KMS-11 (cell line): ENCODE measurements around the gene RFX7.

Source experiments
- H2AFZ ChIP-seq: fragments of 200-600 bp; sonication (generic); 2 replicates; pipeline ENCODE4 v1.6.1; 2016; ENCODE audit warnings: antibody characterized with exemption, mixed run types, low read depth
- H3K27ac ChIP-seq: fragments of 200-600 bp; sonication (generic); 2 replicates; pipeline ENCODE4 v1.6.1; 2016; ENCODE audit warnings: mild to moderate bottlenecking, mixed run types
- H3K27me3 ChIP-seq: fragments of 200-600 bp; sonication (generic); 2 replicates; pipeline ENCODE4 v1.6.1; 2017; ENCODE audit warnings: mild to moderate bottlenecking, low read depth, mixed run types, moderate library complexity; ENCODE audit not compliant: insufficient read depth
- H3K36me3 ChIP-seq: fragments of 200-600 bp; sonication (generic); 2 replicates; pipeline ENCODE4 v1.6.1; 2017; ENCODE audit warnings: mild to moderate bottlenecking, mixed run types; ENCODE audit not compliant: insufficient read depth
- H3K4me1 ChIP-seq: fragments of 200-600 bp; sonication (generic); 2 replicates; pipeline ENCODE4 v1.6.1; 2016; ENCODE audit warnings: mild to moderate bottlenecking, low read depth, mixed run types; ENCODE audit not compliant: poor library complexity, severe bottlenecking
- H3K4me2 ChIP-seq: fragments of 200-600 bp; sonication (generic); 2 replicates; pipeline ENCODE4 v1.7.0; 2016; ENCODE audit warnings: mild to moderate bottlenecking, mixed run types
- H3K4me3 ChIP-seq: fragments of 200-600 bp; sonication (generic); IDR thresholded peaks from 2 replicates; pipeline ENCODE4 v1.6.1; 2017; ENCODE audit warnings: low read depth, low read length, mixed read lengths; ENCODE audit not compliant: insufficient read depth
- H3K79me2 ChIP-seq: fragments of 200-600 bp; sonication (generic); 2 replicates; pipeline ENCODE4 v1.6.1; 2016; ENCODE audit warnings: low read depth, mixed run types; ENCODE audit not compliant: insufficient read depth
- H3K9ac ChIP-seq: fragments of 200-600 bp; sonication (generic); 2 replicates; pipeline ENCODE4 v1.6.1; 2016; ENCODE audit warnings: mild to moderate bottlenecking, mixed run types
- H4K20me1 ChIP-seq: fragments of 200-600 bp; sonication (generic); 2 replicates; pipeline ENCODE4 v1.6.1; 2016; ENCODE audit warnings: mild to moderate bottlenecking, mixed run types; ENCODE audit not compliant: insufficient read depth
- TF ChIP-seq, protein P1 (sequence below): fragments of 200-600 bp; sonication (generic); conservative IDR thresholded peaks from 2 replicates; pipeline ENCODE4 v1.6.1; 2017; ENCODE audit warnings: low read depth, mild to moderate bottlenecking, antibody characterized with exemption, low read length, moderate library complexity, mixed read lengths

Gene RFX7

GRCh38 chr15:56082263-56082761 lies 161.4 kb downstream of the RFX7 start:
- Histone ChIP-seq H3K27me3 (no peaks in the 10 kb centered on the region), H2AFZ (no peak overlapping the region), H3K4me1 (no peaks in the 10 kb centered on the region), H3K27ac (no peak overlapping the region), H3K4me3 (no peak overlapping the region), H3K4me2 (no peak overlapping the region), H3K36me3 (no peaks in the 10 kb centered on the region), H3K9ac (no peak overlapping the region), H3K79me2 (no peaks in the 10 kb centered on the region), H4K20me1 (no peaks in the 10 kb centered on the region)
- TF ChIP-seq, protein P1, sequence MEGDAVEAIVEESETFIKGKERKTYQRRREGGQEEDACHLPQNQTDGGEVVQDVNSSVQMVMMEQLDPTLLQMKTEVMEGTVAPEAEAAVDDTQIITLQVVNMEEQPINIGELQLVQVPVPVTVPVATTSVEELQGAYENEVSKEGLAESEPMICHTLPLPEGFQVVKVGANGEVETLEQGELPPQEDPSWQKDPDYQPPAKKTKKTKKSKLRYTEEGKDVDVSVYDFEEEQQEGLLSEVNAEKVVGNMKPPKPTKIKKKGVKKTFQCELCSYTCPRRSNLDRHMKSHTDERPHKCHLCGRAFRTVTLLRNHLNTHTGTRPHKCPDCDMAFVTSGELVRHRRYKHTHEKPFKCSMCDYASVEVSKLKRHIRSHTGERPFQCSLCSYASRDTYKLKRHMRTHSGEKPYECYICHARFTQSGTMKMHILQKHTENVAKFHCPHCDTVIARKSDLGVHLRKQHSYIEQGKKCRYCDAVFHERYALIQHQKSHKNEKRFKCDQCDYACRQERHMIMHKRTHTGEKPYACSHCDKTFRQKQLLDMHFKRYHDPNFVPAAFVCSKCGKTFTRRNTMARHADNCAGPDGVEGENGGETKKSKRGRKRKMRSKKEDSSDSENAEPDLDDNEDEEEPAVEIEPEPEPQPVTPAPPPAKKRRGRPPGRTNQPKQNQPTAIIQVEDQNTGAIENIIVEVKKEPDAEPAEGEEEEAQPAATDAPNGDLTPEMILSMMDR: no peak

GRCh38 chr15:56077081-56077480 lies 166.6 kb downstream of the RFX7 start:
- H3K79me2 ChIP-seq: no peaks in the 10 kb centered on the region
- no peak overlapping the region for H3K27ac ChIP-seq
- no peak overlapping the region for H3K9ac ChIP-seq
- H3K4me1 ChIP-seq: no peaks in the 10 kb centered on the region
- no peaks in the 10 kb centered on the region for H3K27me3 ChIP-seq
- TF ChIP-seq, protein P1: no peak
- H4K20me1 ChIP-seq: no peaks in the 10 kb centered on the region
- H3K4me3 ChIP-seq: no peak overlapping the region
- no peaks in the 10 kb centered on the region for H3K36me3 ChIP-seq
- H3K4me2 ChIP-seq: no peak overlapping the region
- H2AFZ ChIP-seq: no peak overlapping the region

DNA sequence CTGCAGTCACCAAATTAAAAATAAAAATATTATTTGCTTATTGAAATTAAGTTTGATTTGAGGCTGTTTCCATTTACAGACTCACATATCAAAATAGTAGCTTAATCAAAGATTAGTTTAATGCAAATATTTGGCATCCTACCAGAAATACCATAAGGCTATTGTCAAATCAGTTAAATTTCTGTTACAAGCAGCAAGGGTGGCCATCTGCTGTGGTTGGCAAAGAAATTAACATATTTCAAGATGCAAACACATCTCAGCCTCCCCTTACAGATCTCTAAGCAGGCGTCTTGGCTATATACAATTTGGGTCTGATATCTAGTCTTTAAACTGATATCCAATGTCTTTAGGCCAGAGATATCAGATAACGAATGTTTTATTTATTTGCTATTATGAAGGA lies 167.0 kb downstream of the RFX7 start:
- no peak overlapping the region for H2AFZ ChIP-seq
- no peaks in the 10 kb centered on the region for H3K27me3 ChIP-seq
- H3K36me3 ChIP-seq: no peaks in the 10 kb centered on the region
- H4K20me1 ChIP-seq: no peaks in the 10 kb centered on the region
- TF ChIP-seq, protein P1: no peak
- no peak overlapping the region for H3K4me3 ChIP-seq
- H3K79me2 ChIP-seq: no peaks in the 10 kb centered on the region
- H3K9ac ChIP-seq: no peak overlapping the region
- no peaks in the 10 kb centered on the region for H3K4me1 ChIP-seq
- H3K4me2 ChIP-seq: no peak overlapping the region
- no peak overlapping the region for H3K27ac ChIP-seq

DNA sequence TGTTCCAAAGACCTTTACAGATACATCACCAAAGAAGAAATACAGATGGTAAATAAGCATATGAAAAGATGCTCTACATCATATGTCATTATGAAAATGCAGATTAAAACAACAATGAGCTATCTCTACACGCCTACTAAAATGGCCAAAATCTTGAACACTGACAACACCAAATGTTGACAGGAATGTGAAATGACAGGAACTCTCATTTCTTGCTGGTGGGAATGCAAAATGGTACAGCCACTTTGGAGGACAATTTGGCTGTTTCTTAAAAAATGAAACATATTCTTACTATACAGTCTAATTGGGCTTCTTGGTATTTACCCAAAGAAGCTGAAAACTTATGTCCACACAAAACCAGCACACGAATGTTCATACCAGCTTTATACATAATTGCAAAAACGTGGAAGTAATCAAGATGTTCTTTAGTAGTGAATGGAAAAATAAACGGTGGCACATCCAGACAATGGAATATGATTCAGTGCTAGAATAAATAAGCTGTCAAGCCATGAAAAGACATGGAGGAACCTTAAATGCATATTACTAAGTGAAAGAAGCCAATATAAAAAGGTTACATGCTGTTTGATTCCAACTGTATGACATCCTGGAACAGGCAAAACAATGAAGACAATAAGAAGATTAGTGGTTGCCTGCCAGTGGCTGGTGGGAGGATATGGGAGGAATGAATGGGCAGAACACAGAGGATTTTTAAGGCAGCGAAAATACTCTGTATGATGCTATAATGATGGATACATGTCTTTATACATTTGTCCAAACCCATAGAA lies 169.0 kb downstream of the RFX7 start:
- no peak overlapping the region for H2AFZ ChIP-seq
- no peaks in the 10 kb centered on the region for H3K27me3 ChIP-seq
- no peaks in the 10 kb centered on the region for H3K79me2 ChIP-seq
- H3K9ac ChIP-seq: no peak overlapping the region
- no peak overlapping the region for H3K4me3 ChIP-seq
- no peak overlapping the region for H3K27ac ChIP-seq
- H3K36me3 ChIP-seq: no peaks in the 10 kb centered on the region
- no peaks in the 10 kb centered on the region for H4K20me1 ChIP-seq
- TF ChIP-seq, protein P1: no peak
- H3K4me2 ChIP-seq: no peak overlapping the region
- H3K4me1 ChIP-seq: no peaks in the 10 kb centered on the region
